ENCODE results near the gene TDP1.

GRCh38 chr14:89978656-89979055 lies 22.9 kb downstream of the TDP1 start:
- TF ChIP-seq CTCF (IDR thresholded peaks at IDR 0.05) (no peak), POLR2A (IDR thresholded peaks at IDR 0.05) (no peak)

All from lower leg skin (tissue), 3 donors.